Measurements from ENCODE around the gene ADGRL3.
"Not testable (repeated sequence)": the region's sequence is repeated elsewhere in the genome, so short reads cannot be mapped to it uniquely, and the experiment has no call there.

ADGRL3 gene

GRCh38 chr4:61933527-61933926, 733.4 kb downstream of the ADGRL3 start:
- DNase-seq: no peak

GRCh38 chr4:61934198-61934597, 734.1 kb downstream of the ADGRL3 start:
- DNase-seq: no peak

- no peak for DNase-seq
Measured at GRCh38 chr4:61938250-61938846, 738.2 kb downstream of the ADGRL3 start.

- DNase-seq: no peak
Measured at GRCh38 chr4:61950625-61951024, 750.5 kb downstream of the ADGRL3 start.

- no peak for DNase-seq
Measured at GRCh38 chr4:61953386-61953785, 753.3 kb downstream of the ADGRL3 start.

GRCh38 chr4:61958591-61958990, 758.5 kb downstream of the ADGRL3 start:
- DNase-seq: no peak

GRCh38 chr4:61959087-61959486, 759.0 kb downstream of the ADGRL3 start:
- no peak for DNase-seq

GRCh38 chr4:61984260-61984909, 784.3 kb downstream of the ADGRL3 start:
- DNase-seq: no peak

- DNase-seq: no peak
Measured at GRCh38 chr4:61985426-61985825, 785.3 kb downstream of the ADGRL3 start.

- not testable (repeated sequence) for DNase-seq
Measured at GRCh38 chr4:61986929-61987328, 786.8 kb downstream of the ADGRL3 start.

GRCh38 chr4:61992351-61992750, 792.2 kb downstream of the ADGRL3 start:
- DNase-seq: no peak

- DNase-seq: no peak
Measured at GRCh38 chr4:61994036-61994435, 793.9 kb downstream of the ADGRL3 start.

GRCh38 chr4:61995717-61996340, 795.7 kb downstream of the ADGRL3 start:
- no peak for DNase-seq

- no peak for DNase-seq
Measured at GRCh38 chr4:61996943-61997342, 796.8 kb downstream of the ADGRL3 start.

GRCh38 chr4:61997831-61998230, 797.7 kb downstream of the ADGRL3 start:
- DNase-seq: no peak

- DNase-seq: no peak
Measured at GRCh38 chr4:62003695-62004094, 803.6 kb downstream of the ADGRL3 start.

GRCh38 chr4:62004881-62005280, 804.8 kb downstream of the ADGRL3 start:
- no peak for DNase-seq

GRCh38 chr4:62006108-62006507, 806.0 kb downstream of the ADGRL3 start:
- DNase-seq: no peak

- no peak for DNase-seq
Measured at GRCh38 chr4:62015043-62015739, 815.1 kb downstream of the ADGRL3 start.

GRCh38 chr4:62018537-62018936, 818.4 kb downstream of the ADGRL3 start:
- no peak for DNase-seq

- DNase-seq: no peak
Measured at GRCh38 chr4:62023633-62024032, 823.5 kb downstream of the ADGRL3 start.

- DNase-seq: no peak
Measured at GRCh38 chr4:62028745-62029144, 828.6 kb downstream of the ADGRL3 start.

GRCh38 chr4:62030958-62031357, 830.8 kb downstream of the ADGRL3 start:
- no peak for DNase-seq

GRCh38 chr4:62037571-62037970, 837.4 kb downstream of the ADGRL3 start:
- DNase-seq: no peak
